GM12865 (cell line): ENCODE measurements around the gene SLCO3A1.

ENCODE experiments used
- DNase-seq: peaks from one replicate; pipeline ENCODE4 v3.0.0; 2010; ENCODE audit warnings: low read depth
- H3K4me3 ChIP-seq: 2 replicates; pipeline ENCODE4 v1.5.1; 2011; ENCODE audit warnings: mild to moderate bottlenecking, low read depth, low read length, control low read depth
- CTCF ChIP-seq: IDR thresholded peaks from 2 replicates; pipeline ENCODE4 v1.5.1; 2011; ENCODE audit warnings: low read length, control low read depth, low read depth, inconsistent platforms; ENCODE audit not compliant: insufficient read depth; ENCODE audit errors: missing control alignments

Gene SLCO3A1

GRCh38 chr15:91890614-91891013, 37.1 kb downstream of the SLCO3A1 start:
- TF ChIP-seq CTCF: no peak
- H3K4me3 ChIP-seq: no peak overlapping the region
- no peak for DNase-seq

GRCh38 chr15:91891101-91891500, 37.6 kb downstream of the SLCO3A1 start:
- H3K4me3 ChIP-seq: no peak overlapping the region
- DNase-seq: no peak
- TF ChIP-seq CTCF: no peak

GRCh38 chr15:91891788-91892345, 38.4 kb downstream of the SLCO3A1 start:
- H3K4me3 ChIP-seq: no peak overlapping the region
- DNase-seq: no peak
- no peak for TF ChIP-seq CTCF

DNA sequence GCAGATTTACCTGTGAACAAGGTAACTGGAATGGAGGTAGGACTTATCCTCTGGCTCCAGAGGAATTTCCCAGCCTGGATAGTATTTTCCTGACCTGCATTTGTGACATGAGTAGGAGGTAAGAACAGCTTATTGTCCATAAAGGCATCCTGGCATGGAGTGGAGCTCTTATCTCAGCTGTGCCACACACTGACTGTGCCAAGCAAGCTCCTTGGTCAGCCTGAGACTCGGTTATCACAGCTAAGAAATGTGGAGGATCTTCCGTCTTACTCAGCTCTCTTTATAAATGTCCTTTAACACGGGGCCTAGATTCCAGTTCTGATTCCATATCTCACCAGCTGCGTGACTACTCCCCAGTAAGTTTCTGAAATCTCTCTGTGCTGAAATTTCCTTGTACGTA, 38.9 kb downstream of the SLCO3A1 start:
- no peak for TF ChIP-seq CTCF
- no peak overlapping the region for H3K4me3 ChIP-seq
- DNase-seq: no peak

GRCh38 chr15:91894606-91895005, 41.1 kb downstream of the SLCO3A1 start:
- no peak for TF ChIP-seq CTCF
- no peak for DNase-seq
- no peak overlapping the region for H3K4me3 ChIP-seq

DNA sequence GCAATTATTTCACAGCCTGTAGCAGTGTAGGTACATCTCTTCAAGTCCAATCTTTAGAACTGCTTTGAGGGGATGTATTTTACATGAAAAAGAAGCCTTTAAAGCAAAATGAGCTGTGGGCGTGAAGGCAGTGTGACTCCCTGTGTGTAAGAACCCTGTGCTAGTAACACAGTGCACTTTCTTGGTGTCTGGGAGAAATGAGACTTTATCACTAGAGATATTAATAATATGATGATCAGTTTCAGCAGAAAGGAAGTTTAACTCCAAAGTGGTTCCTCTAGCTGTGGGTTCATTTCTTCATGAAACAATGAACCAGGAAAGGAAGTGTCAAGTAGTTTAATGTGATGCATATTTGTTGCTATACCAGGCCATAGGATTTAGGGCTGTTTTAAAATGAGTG, 41.5 kb downstream of the SLCO3A1 start:
- no peak for DNase-seq
- TF ChIP-seq CTCF: no peak
- H3K4me3 ChIP-seq: no peak overlapping the region

- TF ChIP-seq CTCF: no peak
- no peak for DNase-seq
- H3K4me3 ChIP-seq: no peak overlapping the region
These were observed 43.0 kb downstream of the SLCO3A1 start for GRCh38 chr15:91896341-91897055.
